ENCODE results near the gene TNXB. TPM values are rescaled to one million over a fixed set of nuclear protein-coding genes. Genes with fewer than 3 reads are reported as not detected.

The TNXB gene
- polyA plus RNA-seq, 2 of the 4 experiments (the other 2 are of a cell fraction) = 0.80 to 1.7 TPM

Small RNA genes lying within 50 kb of the gene (small RNA-seq; reads per million reads assigned to genes)
- gene RNA5SP206 = 0 to 1.0 (median 0) reads per million in 6 experiments

Other genes starting within 250 kb of the TNXB start
- gene NEU1, start 246.5 kb downstream of the TNXB start, polyA plus RNA-seq (2011; rRNA removed) = 15.8 and 20.6 TPM in 2 replicates
- gene NEU1, start 246.5 kb downstream of the TNXB start, polyA plus RNA-seq (2017; fragmentation: RNase III; extraction: RNeasy Plus Mini Kit Qiagen cat#74134 plus additional on column Dnase treatment) = 12.8 to 19.2 TPM (median 16.0 TPM) in 3 replicates
- gene SLC44A4, start 230.3 kb downstream of the TNXB start, polyA plus RNA-seq (2011; rRNA removed) = 0.24 and 0.27 TPM in 2 replicates
- gene SLC44A4, start 230.3 kb downstream of the TNXB start, polyA plus RNA-seq (2017; fragmentation: RNase III; extraction: RNeasy Plus Mini Kit Qiagen cat#74134 plus additional on column Dnase treatment) = not detected in 3 replicates
- gene EHMT2, start 211.6 kb downstream of the TNXB start, polyA plus RNA-seq (2011; rRNA removed) = 15.4 and 16.4 TPM in 2 replicates
- gene EHMT2, start 211.6 kb downstream of the TNXB start, polyA plus RNA-seq (2017; fragmentation: RNase III; extraction: RNeasy Plus Mini Kit Qiagen cat#74134 plus additional on column Dnase treatment) = 27.0 to 32.3 TPM (median 30.9 TPM) in 3 replicates
- 2.2 and 2.9 TPM in 2 replicates for gene ZBTB12, start 207.3 kb downstream of the TNXB start, polyA plus RNA-seq (2011; rRNA removed)
- 8.4 to 10.1 TPM (median 10.0 TPM) in 3 replicates for gene ZBTB12, start 207.3 kb downstream of the TNXB start, polyA plus RNA-seq (2017; fragmentation: RNase III; extraction: RNeasy Plus Mini Kit Qiagen cat#74134 plus additional on column Dnase treatment)
- gene C2, start 181.6 kb downstream of the TNXB start, polyA plus RNA-seq (2011; rRNA removed) = 0.83 and 0.87 TPM in 2 replicates
- 0.22 to 0.41 TPM (median 0.36 TPM) in 3 replicates for gene C2, start 181.6 kb downstream of the TNXB start, polyA plus RNA-seq (2017; fragmentation: RNase III; extraction: RNeasy Plus Mini Kit Qiagen cat#74134 plus additional on column Dnase treatment)
- 5.6 and 8.6 TPM in 2 replicates for gene CFB, start 163.2 kb downstream of the TNXB start, polyA plus RNA-seq (2011; rRNA removed)
- 2.7 to 4.9 TPM (median 4.4 TPM) in 3 replicates for gene CFB, start 163.2 kb downstream of the TNXB start, polyA plus RNA-seq (2017; fragmentation: RNase III; extraction: RNeasy Plus Mini Kit Qiagen cat#74134 plus additional on column Dnase treatment)
- 54.1 and 64.2 TPM in 2 replicates for gene NELFE, start 150.4 kb downstream of the TNXB start, polyA plus RNA-seq (2011; rRNA removed)
- gene NELFE, start 150.4 kb downstream of the TNXB start, polyA plus RNA-seq (2017; fragmentation: RNase III; extraction: RNeasy Plus Mini Kit Qiagen cat#74134 plus additional on column Dnase treatment) = 70.6 to 73.6 TPM (median 72.4 TPM) in 3 replicates
- 20.8 and 23.4 TPM in 2 replicates for gene SKIC2, start 150.2 kb downstream of the TNXB start, polyA plus RNA-seq (2011; rRNA removed)
- gene SKIC2, start 150.2 kb downstream of the TNXB start, polyA plus RNA-seq (2017; fragmentation: RNase III; extraction: RNeasy Plus Mini Kit Qiagen cat#74134 plus additional on column Dnase treatment) = 33.2 to 40.5 TPM (median 37.5 TPM) in 3 replicates
- 12.7 and 16.0 TPM in 2 replicates for gene DXO, start 137.2 kb downstream of the TNXB start, polyA plus RNA-seq (2011; rRNA removed)
- 11.6 to 15.6 TPM (median 14.6 TPM) in 3 replicates for gene DXO, start 137.2 kb downstream of the TNXB start, polyA plus RNA-seq (2017; fragmentation: RNase III; extraction: RNeasy Plus Mini Kit Qiagen cat#74134 plus additional on column Dnase treatment)
- 1.6 and 1.8 TPM in 2 replicates for gene C4A, start 127.3 kb downstream of the TNXB start, polyA plus RNA-seq (2011; rRNA removed)
- gene C4A, start 127.3 kb downstream of the TNXB start, polyA plus RNA-seq (2017; fragmentation: RNase III; extraction: RNeasy Plus Mini Kit Qiagen cat#74134 plus additional on column Dnase treatment) = 1.3 to 1.4 TPM (median 1.4 TPM) in 3 replicates
- gene C4B, start 94.5 kb downstream of the TNXB start, polyA plus RNA-seq (2011; rRNA removed) = 1.2 and 1.3 TPM in 2 replicates
- 1.0 to 1.3 TPM (median 1.3 TPM) in 3 replicates for gene C4B, start 94.5 kb downstream of the TNXB start, polyA plus RNA-seq (2017; fragmentation: RNase III; extraction: RNeasy Plus Mini Kit Qiagen cat#74134 plus additional on column Dnase treatment)
- not detected in 2 replicates for gene CYP21A2, start 70.9 kb downstream of the TNXB start, polyA plus RNA-seq (2011; rRNA removed)
- not detected in 3 replicates for gene CYP21A2, start 70.9 kb downstream of the TNXB start, polyA plus RNA-seq (2017; fragmentation: RNase III; extraction: RNeasy Plus Mini Kit Qiagen cat#74134 plus additional on column Dnase treatment)
- gene ATF6B, start 18.9 kb upstream of the TNXB start, polyA plus RNA-seq (2011; rRNA removed) = 19.3 and 41.2 TPM in 2 replicates
- 23.1 to 33.8 TPM (median 29.0 TPM) in 3 replicates for gene ATF6B, start 18.9 kb upstream of the TNXB start, polyA plus RNA-seq (2017; fragmentation: RNase III; extraction: RNeasy Plus Mini Kit Qiagen cat#74134 plus additional on column Dnase treatment)
- 3.5 and 3.8 TPM in 2 replicates for gene FKBPL, start 20.9 kb upstream of the TNXB start, polyA plus RNA-seq (2011; rRNA removed)
- gene FKBPL, start 20.9 kb upstream of the TNXB start, polyA plus RNA-seq (2017; fragmentation: RNase III; extraction: RNeasy Plus Mini Kit Qiagen cat#74134 plus additional on column Dnase treatment) = 7.0 to 7.5 TPM (median 7.2 TPM) in 3 replicates
- 0.19 and 0.40 TPM in 2 replicates for gene PRRT1, start 42.6 kb upstream of the TNXB start, polyA plus RNA-seq (2011; rRNA removed)
- 0.52 to 1.0 TPM (median 0.63 TPM) in 3 replicates for gene PRRT1, start 42.6 kb upstream of the TNXB start, polyA plus RNA-seq (2017; fragmentation: RNase III; extraction: RNeasy Plus Mini Kit Qiagen cat#74134 plus additional on column Dnase treatment)
- 11.7 and 18.2 TPM in 2 replicates for gene PPT2, start 44.8 kb upstream of the TNXB start, polyA plus RNA-seq (2011; rRNA removed)
- 7.7 to 9.3 TPM (median 9.2 TPM) in 3 replicates for gene PPT2, start 44.8 kb upstream of the TNXB start, polyA plus RNA-seq (2017; fragmentation: RNase III; extraction: RNeasy Plus Mini Kit Qiagen cat#74134 plus additional on column Dnase treatment)
- 1.6 and 2.0 TPM in 2 replicates for gene EGFL8, start 55.3 kb upstream of the TNXB start, polyA plus RNA-seq (2011; rRNA removed)
- gene EGFL8, start 55.3 kb upstream of the TNXB start, polyA plus RNA-seq (2017; fragmentation: RNase III; extraction: RNeasy Plus Mini Kit Qiagen cat#74134 plus additional on column Dnase treatment) = 2.8 to 3.1 TPM (median 2.9 TPM) in 3 replicates
- 40.6 and 50.0 TPM in 2 replicates for gene AGPAT1, start 66.7 kb upstream of the TNXB start, polyA plus RNA-seq (2011; rRNA removed)
- 28.7 to 30.0 TPM (median 29.4 TPM) in 3 replicates for gene AGPAT1, start 66.7 kb upstream of the TNXB start, polyA plus RNA-seq (2017; fragmentation: RNase III; extraction: RNeasy Plus Mini Kit Qiagen cat#74134 plus additional on column Dnase treatment)
- 49.1 and 54.1 TPM in 2 replicates for gene RNF5, start 69.1 kb upstream of the TNXB start, polyA plus RNA-seq (2011; rRNA removed)
- 46.2 to 64.1 TPM (median 62.7 TPM) in 3 replicates for gene RNF5, start 69.1 kb upstream of the TNXB start, polyA plus RNA-seq (2017; fragmentation: RNase III; extraction: RNeasy Plus Mini Kit Qiagen cat#74134 plus additional on column Dnase treatment)
- gene AGER, start 74.9 kb upstream of the TNXB start, polyA plus RNA-seq (2011; rRNA removed) = 1.4 and 1.6 TPM in 2 replicates
- gene AGER, start 74.9 kb upstream of the TNXB start, polyA plus RNA-seq (2017; fragmentation: RNase III; extraction: RNeasy Plus Mini Kit Qiagen cat#74134 plus additional on column Dnase treatment) = 1.4 to 2.4 TPM (median 2.1 TPM) in 3 replicates
- 27.0 and 27.4 TPM in 2 replicates for gene PBX2, start 80.9 kb upstream of the TNXB start, polyA plus RNA-seq (2011; rRNA removed)
- gene PBX2, start 80.9 kb upstream of the TNXB start, polyA plus RNA-seq (2017; fragmentation: RNase III; extraction: RNeasy Plus Mini Kit Qiagen cat#74134 plus additional on column Dnase treatment) = 24.8 to 32.5 TPM (median 30.8 TPM) in 3 replicates
- 0.15 and 0.36 TPM in 2 replicates for gene GPSM3, start 83.3 kb upstream of the TNXB start, polyA plus RNA-seq (2011; rRNA removed)
- 0.19 to 0.30 TPM (median 0.22 TPM) in 3 replicates for gene GPSM3, start 83.3 kb upstream of the TNXB start, polyA plus RNA-seq (2017; fragmentation: RNase III; extraction: RNeasy Plus Mini Kit Qiagen cat#74134 plus additional on column Dnase treatment)
- gene NOTCH4, start 114.7 kb upstream of the TNXB start, polyA plus RNA-seq (2011; rRNA removed) = 0.66 and 0.70 TPM in 2 replicates
- 0.22 to 0.44 TPM (median 0.32 TPM) in 3 replicates for gene NOTCH4, start 114.7 kb upstream of the TNXB start, polyA plus RNA-seq (2017; fragmentation: RNase III; extraction: RNeasy Plus Mini Kit Qiagen cat#74134 plus additional on column Dnase treatment)